PC-9 (cell line): Measurements from ENCODE around the gene FREM2. TPM values are rescaled to one million over a fixed set of nuclear protein-coding genes. Genes with fewer than 3 reads are reported as not detected.

Experiments used
- BruUV-seq: library from RNA; stranded (reverse); fragments of 400-500 nt; replicated peaks from 2 replicates; lab custom pipeline; 2021; lab: Mats Ljungman, UMichigan
- CTCF ChIA-PET: fragments of 300-600 bp; sonication (Branson Sonifier 250); formaldehyde crosslinking; loops from one replicate; lab custom pipeline; 2022; ENCODE audit warnings: antibody characterized with exemption; lab: Charles Lee
- POLR2A ChIA-PET: fragments of 300-600 bp; sonication (Branson Sonifier 250); formaldehyde crosslinking; loops from one replicate; lab custom pipeline; 2022; ENCODE audit warnings: antibody characterized with exemption; ENCODE audit not compliant: unreplicated experiment; lab: Charles Lee
- DNase-seq, 2 experiments: peaks; one replicate each; pipeline versions ENCODE4 v3.0.0 to v3.0.0-alpha.2; 2015 to 2022; ENCODE audit warnings: mixed read lengths in 1 of 2
- H2AFZ ChIP-seq: fragments of 200-600 bp; sonication (generic); 2 replicates; pipeline ENCODE4 v1.8.1; 2017; ENCODE audit warnings: antibody characterized with exemption
- H3F3A ChIP-seq: fragments of 200-600 bp; sonication (generic); 2 replicates; pipeline ENCODE4 v1.8.1; 2017; ENCODE audit warnings: antibody characterized with exemption, mild to moderate bottlenecking, low read depth; ENCODE audit not compliant: insufficient read depth
- H3K27ac ChIP-seq: fragments of 200-600 bp; sonication (generic); 2 replicates; pipeline ENCODE4 v1.6.1; 2016; ENCODE audit warnings: mixed run types
- H3K27me3 ChIP-seq: fragments of 200-600 bp; sonication (generic); 2 replicates; pipeline ENCODE4 v1.6.1; 2016; ENCODE audit warnings: low read depth, mixed run types; ENCODE audit not compliant: insufficient read depth
- H3K36me3 ChIP-seq: fragments of 200-600 bp; sonication (generic); 2 replicates; pipeline ENCODE4 v1.6.1; 2016; ENCODE audit warnings: low read depth, mixed run types
- H3K4me1 ChIP-seq: fragments of 200-600 bp; sonication (generic); replicated peaks from 2 replicates; pipeline ENCODE4 v1.6.1; 2016; ENCODE audit warnings: mixed run types; ENCODE audit not compliant: insufficient read depth
- H3K4me2 ChIP-seq: fragments of 200-600 bp; sonication (generic); 2 replicates; pipeline ENCODE4 v1.6.1; 2017; ENCODE audit warnings: mixed run types
- H3K4me3 ChIP-seq: fragments of 200-600 bp; sonication (generic); 2 replicates; pipeline ENCODE4 v1.6.1; 2016; ENCODE audit warnings: mixed run types
- H3K79me2 ChIP-seq: fragments of 200-600 bp; sonication (generic); 2 replicates; pipeline ENCODE4 v1.6.1; 2017; ENCODE audit warnings: low read depth, mixed run types
- H3K9me2 ChIP-seq: fragments of 200-600 bp; sonication (generic); 2 replicates; pipeline ENCODE4 v1.8.1; 2017; ENCODE audit warnings: mild to moderate bottlenecking; ENCODE audit not compliant: insufficient read depth
- H3K9me3 ChIP-seq: fragments of 200-600 bp; sonication (generic); 2 replicates; pipeline ENCODE4 v1.8.1; 2016; ENCODE audit warnings: low read depth; ENCODE audit not compliant: insufficient read depth
- H4K20me1 ChIP-seq: fragments of 200-600 bp; sonication (generic); 2 replicates; pipeline ENCODE4 v1.8.1; 2017; ENCODE audit not compliant: insufficient read depth
- EZH2 ChIP-seq: fragments of 200-600 bp; sonication (generic); IDR thresholded peaks from 2 replicates; pipeline ENCODE4 v1.8.0; 2017; ENCODE audit warnings: antibody characterized with exemption, low read depth
- intact Hi-C: fragments of 100-400 bp; cut with micrococcal nuclease; formaldehyde crosslinking; loops from one replicate; pipeline ENCODE4 v1.10.0; 2022; ENCODE audit not compliant: unreplicated experiment
- total RNA-seq: library from RNA; stranded (reverse); gene quantifications from 2 replicates; pipeline ENCODE4 v1.2.3, GENCODE V29; 2021
- TF ChIP-seq, protein P1 (sequence below): fragments of 200-600 bp; sonication (generic); conservative IDR thresholded peaks from 2 replicates; pipeline ENCODE4 v1.6.1; 2017; ENCODE audit warnings: mixed run types, antibody characterized with exemption, mild to moderate bottlenecking, moderate library complexity

The FREM2 gene
- total RNA-seq, 1 experiment from 2014 or later: 0.65 TPM

DNA sequence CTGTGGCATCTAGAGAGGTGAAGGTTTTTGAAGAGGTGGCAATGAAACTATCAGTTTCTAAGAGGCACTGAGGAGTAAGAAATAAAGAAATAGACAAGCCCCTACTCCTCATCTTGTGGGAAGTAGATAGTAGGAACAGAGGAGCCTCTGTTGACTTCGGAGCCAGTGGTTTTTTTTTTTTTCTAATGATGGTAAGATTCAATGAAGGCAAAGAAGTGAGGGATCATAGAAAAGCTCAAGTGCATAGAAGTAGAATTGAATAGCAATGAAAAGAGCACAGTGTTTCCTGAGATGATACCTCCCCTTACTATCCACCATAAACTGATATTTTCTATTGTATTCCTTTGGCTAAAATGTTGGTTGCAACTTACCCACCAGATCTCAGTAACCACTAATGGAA, 46.3 kb downstream of the FREM2 start:
- H3F3A ChIP-seq: no peaks in the 10 kb centered on the region
- no peaks in the 10 kb centered on the region for H3K4me1 ChIP-seq
- intact Hi-C loops: no loop called here
- no peak overlapping the region for H2AFZ ChIP-seq
- H4K20me1 ChIP-seq: no peaks in the 10 kb centered on the region
- ChIA-PET CTCF (no interaction called here), POLR2A (no interaction called here)
- no peaks in the 10 kb centered on the region for H3K9me3 ChIP-seq
- H3K27ac ChIP-seq: no peak overlapping the region
- H3K9me2 ChIP-seq: no peaks in the 10 kb centered on the region
- H3K4me2 ChIP-seq: no peak overlapping the region
- no peak overlapping the region for H3K4me3 ChIP-seq
- TF ChIP-seq, protein P1, sequence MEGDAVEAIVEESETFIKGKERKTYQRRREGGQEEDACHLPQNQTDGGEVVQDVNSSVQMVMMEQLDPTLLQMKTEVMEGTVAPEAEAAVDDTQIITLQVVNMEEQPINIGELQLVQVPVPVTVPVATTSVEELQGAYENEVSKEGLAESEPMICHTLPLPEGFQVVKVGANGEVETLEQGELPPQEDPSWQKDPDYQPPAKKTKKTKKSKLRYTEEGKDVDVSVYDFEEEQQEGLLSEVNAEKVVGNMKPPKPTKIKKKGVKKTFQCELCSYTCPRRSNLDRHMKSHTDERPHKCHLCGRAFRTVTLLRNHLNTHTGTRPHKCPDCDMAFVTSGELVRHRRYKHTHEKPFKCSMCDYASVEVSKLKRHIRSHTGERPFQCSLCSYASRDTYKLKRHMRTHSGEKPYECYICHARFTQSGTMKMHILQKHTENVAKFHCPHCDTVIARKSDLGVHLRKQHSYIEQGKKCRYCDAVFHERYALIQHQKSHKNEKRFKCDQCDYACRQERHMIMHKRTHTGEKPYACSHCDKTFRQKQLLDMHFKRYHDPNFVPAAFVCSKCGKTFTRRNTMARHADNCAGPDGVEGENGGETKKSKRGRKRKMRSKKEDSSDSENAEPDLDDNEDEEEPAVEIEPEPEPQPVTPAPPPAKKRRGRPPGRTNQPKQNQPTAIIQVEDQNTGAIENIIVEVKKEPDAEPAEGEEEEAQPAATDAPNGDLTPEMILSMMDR: no peak
- TF ChIP-seq EZH2: no peak
- DNase-seq: no peak
- BruUV-seq: no TSS peak
- H3K27me3 ChIP-seq: no peaks in the 10 kb centered on the region
- H3K36me3 ChIP-seq: no peaks in the 10 kb centered on the region
- H3K79me2 ChIP-seq: no peaks in the 10 kb centered on the region

DNA sequence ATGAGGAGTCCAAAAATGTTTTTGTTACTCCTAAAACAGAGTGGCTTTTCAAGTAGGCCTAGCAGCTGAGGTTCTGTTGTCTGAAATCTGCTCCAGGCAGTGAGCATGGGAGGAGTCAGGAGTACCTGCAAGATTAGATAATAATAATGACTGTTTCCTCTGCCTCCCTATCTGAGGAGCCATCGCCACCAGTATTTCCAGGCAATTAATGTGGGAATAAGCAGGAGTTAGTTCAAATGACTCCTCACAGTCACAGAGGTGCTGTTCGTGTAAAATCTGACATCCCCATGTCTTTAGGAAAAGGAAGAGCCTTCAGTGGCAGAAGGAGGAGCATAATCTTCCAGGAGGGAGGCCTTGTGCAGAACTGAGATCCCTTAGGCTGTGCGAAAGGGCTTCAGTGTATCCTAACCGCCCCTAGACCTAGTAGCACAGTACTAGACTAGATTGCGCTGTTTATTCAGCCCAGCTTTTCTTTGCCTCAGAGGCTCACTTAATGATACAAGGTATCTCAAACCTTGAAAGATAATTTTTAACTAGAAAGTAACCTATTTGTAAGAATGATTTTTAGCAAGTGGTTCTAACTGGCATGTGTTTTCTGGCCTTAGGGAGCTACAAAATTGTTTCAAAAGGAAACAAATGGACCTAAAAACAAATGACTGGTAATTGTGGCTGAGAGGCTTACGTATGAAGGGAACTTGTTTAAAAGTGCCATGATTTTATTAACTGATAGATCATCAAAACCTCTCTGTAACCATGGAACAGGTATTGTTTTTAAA, 49.0 kb downstream of the FREM2 start:
- ChIA-PET POLR2A (no interaction called here), CTCF (no interaction called here)
- intact Hi-C loops: no loop called here
- no peaks in the 10 kb centered on the region for H3K79me2 ChIP-seq
- BruUV-seq: no TSS peak
- no peak overlapping the region for H3K27ac ChIP-seq
- no peaks in the 10 kb centered on the region for H3K9me2 ChIP-seq
- no peak for DNase-seq
- no peaks in the 10 kb centered on the region for H3K36me3 ChIP-seq
- no peaks in the 10 kb centered on the region for H4K20me1 ChIP-seq
- H2AFZ ChIP-seq: no peak overlapping the region
- TF ChIP-seq, protein P1: no peak
- TF ChIP-seq EZH2: no peak
- no peak overlapping the region for H3K4me3 ChIP-seq
- no peaks in the 10 kb centered on the region for H3F3A ChIP-seq
- no peaks in the 10 kb centered on the region for H3K4me1 ChIP-seq
- H3K4me2 ChIP-seq: no peak overlapping the region
- no peaks in the 10 kb centered on the region for H3K9me3 ChIP-seq
- H3K27me3 ChIP-seq: no peaks in the 10 kb centered on the region

DNA sequence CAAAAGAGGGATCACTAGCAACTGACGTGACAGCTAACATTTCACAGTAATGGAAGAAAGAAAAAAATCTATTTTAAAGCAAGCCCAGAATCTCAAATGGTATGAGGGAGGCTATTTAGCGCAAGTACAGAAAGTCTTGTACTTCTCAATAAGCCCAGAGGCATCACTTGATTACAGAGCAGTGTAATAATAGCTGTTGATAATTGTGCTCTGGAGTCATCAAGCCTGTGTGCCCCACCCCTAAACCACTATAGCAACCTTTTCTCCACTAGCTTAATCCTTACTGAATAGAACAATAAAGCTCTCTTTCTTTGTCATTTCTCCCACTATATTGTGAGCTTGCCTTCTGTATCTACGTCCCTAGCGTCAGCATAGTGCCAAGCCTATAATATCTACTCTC, 56.6 kb downstream of the FREM2 start:
- H2AFZ ChIP-seq: no peak overlapping the region
- no peaks in the 10 kb centered on the region for H4K20me1 ChIP-seq
- H3K9me3 ChIP-seq: no peaks in the 10 kb centered on the region
- H3K27ac ChIP-seq: no peak overlapping the region
- no peaks in the 10 kb centered on the region for H3K4me1 ChIP-seq
- ChIA-PET CTCF (interaction anchor here (0.6 kb wide), 1 partner anchor 31 kb away, joined by 11 read pairs; no protein-coding TSS in a partner anchor), POLR2A (no interaction called here)
- no peak overlapping the region for H3K4me2 ChIP-seq
- TF ChIP-seq, protein P1: no peak
- TF ChIP-seq EZH2: no peak
- H3K79me2 ChIP-seq: no peaks in the 10 kb centered on the region
- H3K9me2 ChIP-seq: no peaks in the 10 kb centered on the region
- H3K4me3 ChIP-seq: no peak overlapping the region
- intact Hi-C loops: no loop called here
- H3K36me3 ChIP-seq: no peaks in the 10 kb centered on the region
- H3F3A ChIP-seq: no peaks in the 10 kb centered on the region
- no peaks in the 10 kb centered on the region for H3K27me3 ChIP-seq
- no TSS peak for BruUV-seq
- DNase-seq: no peak
